ENCODE results near the gene SOS1. TPM values are rescaled to one million over a fixed set of nuclear protein-coding genes. Genes with fewer than 3 reads are reported as not detected.

SOS1 gene
- total and polyA plus RNA-seq, 2 donors (not counting 3 experiments of a cell fraction or from before 2014, with no cell fraction given): 22.2 to 32.5 TPM

DNA sequence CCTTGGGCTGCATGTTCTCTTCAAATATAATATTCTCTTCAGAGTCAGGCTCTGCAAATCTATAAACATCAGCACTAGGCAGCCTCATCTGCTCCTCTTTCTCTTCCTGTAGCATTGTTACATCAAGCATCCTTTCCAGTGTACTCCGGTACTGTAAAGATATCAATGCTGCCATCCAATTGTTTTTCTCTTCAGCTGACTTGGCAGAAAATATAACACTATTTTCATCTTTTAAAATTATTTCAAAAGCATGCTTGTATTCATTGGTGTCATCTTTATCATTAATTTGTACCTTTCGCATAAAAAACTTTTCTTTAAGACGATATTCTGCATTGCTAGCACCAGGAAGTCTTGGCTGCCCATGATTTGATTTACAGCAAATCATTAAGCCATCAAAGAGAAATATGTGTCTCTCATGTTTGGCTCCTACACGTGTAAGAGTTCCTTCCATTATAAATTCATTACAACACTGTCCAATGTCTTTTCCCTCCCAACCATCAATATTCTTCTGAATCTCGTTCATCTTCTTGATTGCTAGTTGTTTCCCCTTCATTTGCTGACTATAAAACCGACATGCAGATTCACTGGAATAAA, 98.1 kb downstream of the SOS1 start:
- ChIA-PET POLR2A (no interaction called here), CTCF (no interaction called here)
- Histone ChIP-seq H4K20me1 (replicated peaks; ENCODE audit: control insufficient read depth, extremely low read depth, insufficient read depth, low read length) (no peaks in the 10 kb centered on the region), H3K4me2 (ENCODE audit: insufficient read depth, low read length) (no peak overlapping the region), H3K4me3 (replicated peaks in 1 of 3; ENCODE audit: insufficient read depth in 1 of 3, low read depth in 1 of 3, low read length in 3 of 3) (no peak overlapping the region), H3K79me2 (ENCODE audit: control insufficient read depth, insufficient read depth, low read length) (no peaks in the 10 kb centered on the region), H3K9me1 (replicated peaks; ENCODE audit: control insufficient read depth, extremely low read depth, insufficient read depth, low read length) (no peaks in the 10 kb centered on the region), H3K27me3 (ENCODE audit: control insufficient read depth in 2 of 2, insufficient read depth in 2 of 2, low read length in 2 of 2) (no peaks in the 10 kb centered on the region), H3K4me1 (ENCODE audit: control insufficient read depth, extremely low read depth, insufficient read depth, low read length) (peaks cover 8% of the 10 kb centered on the region), H3K9me3 (replicated peaks; ENCODE audit: control insufficient read depth, insufficient read depth, low read length) (no peaks in the 10 kb centered on the region), H3K36me3 (ENCODE audit: control insufficient read depth in 2 of 2, extremely low read depth in 1 of 2, insufficient read depth in 2 of 2, low read length in 2 of 2) (peaks cover 2 to 7% of the 10 kb centered on the region in 2 experiments), H3K27ac (ENCODE audit: insufficient read depth, low read depth, low read length) (no peak overlapping the region), H2AFZ (ENCODE audit: low read depth, low read length) (no peak overlapping the region), H3K9ac (replicated peaks; ENCODE audit: extremely low read depth, insufficient read depth, low read length) (no peak overlapping the region)
- DNase-seq (ENCODE audit: low read depth, low spot score) (no peak), FAIRE-seq (no peak)
- BruUV-seq (replicated peaks): TSS peak; percentile 34
- TF ChIP-seq POLR2AphosphoS5 (IDR thresholded peaks at IDR 0.05; ENCODE audit: insufficient read depth, low read depth, low read length): no peak
- TF ChIP-seq GATA2 (IDR thresholded peaks at IDR 0.05; ENCODE audit: insufficient read depth, insufficient read length, low read depth, low read length): no peak
- no peak for TF ChIP-seq POLR2A (IDR thresholded peaks at IDR 0.05; ENCODE audit: low read depth, low read length)
- dilution Hi-C loops (cut with MboI; ENCODE audit: extremely low pct_ligation_motif_present, low sequenced_read_pairs): no loop called here
- intact Hi-C loops (cut with micrococcal nuclease): no loop called here

DNA sequence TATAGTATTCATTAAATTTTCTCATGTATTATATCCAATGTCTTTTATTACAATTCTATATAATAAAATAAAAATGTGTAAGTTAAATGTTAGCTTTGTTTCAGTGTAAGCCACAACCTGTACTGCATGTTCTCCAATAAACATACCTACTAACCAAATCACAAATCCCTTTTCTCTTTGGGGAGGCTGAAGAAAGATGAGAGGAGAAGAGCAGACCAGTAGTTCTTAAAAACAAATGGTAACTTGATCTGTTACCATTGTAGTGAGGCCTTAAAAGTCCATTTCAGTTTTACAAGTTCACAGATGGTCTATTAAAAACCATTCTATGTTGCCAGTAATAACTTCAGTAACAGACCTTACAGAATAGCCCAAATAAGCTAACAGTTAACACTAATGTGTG, 100.5 kb downstream of the SOS1 start:
- Histone ChIP-seq H3K36me3 (ENCODE audit: control insufficient read depth in 2 of 2, extremely low read depth in 1 of 2, insufficient read depth in 2 of 2, low read length in 2 of 2) (peaks cover 2 to 7% of the 10 kb centered on the region in 2 experiments), H3K9me3 (replicated peaks; ENCODE audit: control insufficient read depth, insufficient read depth, low read length) (no peaks in the 10 kb centered on the region), H3K9ac (replicated peaks; ENCODE audit: extremely low read depth, insufficient read depth, low read length) (no peak overlapping the region), H3K27ac (ENCODE audit: insufficient read depth, low read depth, low read length) (no peak overlapping the region), H3K27me3 (ENCODE audit: control insufficient read depth in 2 of 2, insufficient read depth in 2 of 2, low read length in 2 of 2) (no peaks in the 10 kb centered on the region), H3K4me2 (ENCODE audit: insufficient read depth, low read length) (no peak overlapping the region), H3K79me2 (ENCODE audit: control insufficient read depth, insufficient read depth, low read length) (no peaks in the 10 kb centered on the region), H3K9me1 (replicated peaks; ENCODE audit: control insufficient read depth, extremely low read depth, insufficient read depth, low read length) (no peaks in the 10 kb centered on the region), H2AFZ (ENCODE audit: low read depth, low read length) (no peak overlapping the region), H4K20me1 (replicated peaks; ENCODE audit: control insufficient read depth, extremely low read depth, insufficient read depth, low read length) (no peaks in the 10 kb centered on the region), H3K4me3 (replicated peaks in 1 of 3; ENCODE audit: insufficient read depth in 1 of 3, low read depth in 1 of 3, low read length in 3 of 3) (no peak overlapping the region), H3K4me1 (ENCODE audit: control insufficient read depth, extremely low read depth, insufficient read depth, low read length) (peaks cover 8% of the 10 kb centered on the region)
- ChIA-PET POLR2A (no interaction called here), CTCF (interaction anchor here (1.1 to 1.3 kb wide), 2 partner anchors 10 to 11 kb away, joined by 3 to 5 read pairs; no protein-coding TSS in a partner anchor)
- intact Hi-C loops (cut with micrococcal nuclease) (no loop called here), dilution Hi-C loops (cut with MboI; ENCODE audit: extremely low pct_ligation_motif_present, low sequenced_read_pairs) (no loop called here)
- FAIRE-seq (no peak), DNase-seq (ENCODE audit: low read depth, low spot score) (no peak)
- TF ChIP-seq FOS (IDR thresholded peaks at IDR 0.05; ENCODE audit: borderline replicate concordance, insufficient read depth, low read length) (no peak), POLR2AphosphoS5 (IDR thresholded peaks at IDR 0.05; ENCODE audit: insufficient read depth, low read depth, low read length) (no peak), POLR2A (IDR thresholded peaks at IDR 0.05; ENCODE audit: low read depth, low read length) (no peak), GATA2 (IDR thresholded peaks at IDR 0.05; ENCODE audit: insufficient read depth, insufficient read length, low read depth, low read length) (no peak), JUN (IDR thresholded peaks at IDR 0.05; ENCODE audit: borderline replicate concordance, insufficient read depth, insufficient read length, low read depth) (no peak), EZH2 (IDR thresholded peaks at IDR 0.05; ENCODE audit: borderline replicate concordance, low read depth, low read length, severe bottlenecking) (no peak), MYC (IDR thresholded peaks at IDR 0.05; ENCODE audit: low read depth, low read length) (no peak)
- TF ChIP-seq, protein P1, sequence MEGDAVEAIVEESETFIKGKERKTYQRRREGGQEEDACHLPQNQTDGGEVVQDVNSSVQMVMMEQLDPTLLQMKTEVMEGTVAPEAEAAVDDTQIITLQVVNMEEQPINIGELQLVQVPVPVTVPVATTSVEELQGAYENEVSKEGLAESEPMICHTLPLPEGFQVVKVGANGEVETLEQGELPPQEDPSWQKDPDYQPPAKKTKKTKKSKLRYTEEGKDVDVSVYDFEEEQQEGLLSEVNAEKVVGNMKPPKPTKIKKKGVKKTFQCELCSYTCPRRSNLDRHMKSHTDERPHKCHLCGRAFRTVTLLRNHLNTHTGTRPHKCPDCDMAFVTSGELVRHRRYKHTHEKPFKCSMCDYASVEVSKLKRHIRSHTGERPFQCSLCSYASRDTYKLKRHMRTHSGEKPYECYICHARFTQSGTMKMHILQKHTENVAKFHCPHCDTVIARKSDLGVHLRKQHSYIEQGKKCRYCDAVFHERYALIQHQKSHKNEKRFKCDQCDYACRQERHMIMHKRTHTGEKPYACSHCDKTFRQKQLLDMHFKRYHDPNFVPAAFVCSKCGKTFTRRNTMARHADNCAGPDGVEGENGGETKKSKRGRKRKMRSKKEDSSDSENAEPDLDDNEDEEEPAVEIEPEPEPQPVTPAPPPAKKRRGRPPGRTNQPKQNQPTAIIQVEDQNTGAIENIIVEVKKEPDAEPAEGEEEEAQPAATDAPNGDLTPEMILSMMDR (IDR thresholded peaks at IDR 0.05; ENCODE audit: extremely low read depth in 1 of 2, insufficient read depth in 1 of 2, low read depth in 1 of 2, low read length in 2 of 2): no peak
- TF ChIP-seq, protein P2, sequence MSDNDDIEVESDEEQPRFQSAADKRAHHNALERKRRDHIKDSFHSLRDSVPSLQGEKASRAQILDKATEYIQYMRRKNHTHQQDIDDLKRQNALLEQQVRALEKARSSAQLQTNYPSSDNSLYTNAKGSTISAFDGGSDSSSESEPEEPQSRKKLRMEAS (IDR thresholded peaks at IDR 0.05; ENCODE audit: insufficient read depth, insufficient read length): no peak
- BruUV-seq (replicated peaks): no TSS peak
